HG02981 (cell line): Measurements from ENCODE around the gene GLYATL1B.

Source experiments
- ATAC-seq: cut with Tn5 transposase; IDR thresholded peaks from one replicate; pipeline ENCODE4 v1.9.1; 2021; ENCODE audit warnings: mild to moderate bottlenecking, moderate library complexity; ENCODE audit not compliant: unreplicated experiment

Gene GLYATL1B

DNA sequence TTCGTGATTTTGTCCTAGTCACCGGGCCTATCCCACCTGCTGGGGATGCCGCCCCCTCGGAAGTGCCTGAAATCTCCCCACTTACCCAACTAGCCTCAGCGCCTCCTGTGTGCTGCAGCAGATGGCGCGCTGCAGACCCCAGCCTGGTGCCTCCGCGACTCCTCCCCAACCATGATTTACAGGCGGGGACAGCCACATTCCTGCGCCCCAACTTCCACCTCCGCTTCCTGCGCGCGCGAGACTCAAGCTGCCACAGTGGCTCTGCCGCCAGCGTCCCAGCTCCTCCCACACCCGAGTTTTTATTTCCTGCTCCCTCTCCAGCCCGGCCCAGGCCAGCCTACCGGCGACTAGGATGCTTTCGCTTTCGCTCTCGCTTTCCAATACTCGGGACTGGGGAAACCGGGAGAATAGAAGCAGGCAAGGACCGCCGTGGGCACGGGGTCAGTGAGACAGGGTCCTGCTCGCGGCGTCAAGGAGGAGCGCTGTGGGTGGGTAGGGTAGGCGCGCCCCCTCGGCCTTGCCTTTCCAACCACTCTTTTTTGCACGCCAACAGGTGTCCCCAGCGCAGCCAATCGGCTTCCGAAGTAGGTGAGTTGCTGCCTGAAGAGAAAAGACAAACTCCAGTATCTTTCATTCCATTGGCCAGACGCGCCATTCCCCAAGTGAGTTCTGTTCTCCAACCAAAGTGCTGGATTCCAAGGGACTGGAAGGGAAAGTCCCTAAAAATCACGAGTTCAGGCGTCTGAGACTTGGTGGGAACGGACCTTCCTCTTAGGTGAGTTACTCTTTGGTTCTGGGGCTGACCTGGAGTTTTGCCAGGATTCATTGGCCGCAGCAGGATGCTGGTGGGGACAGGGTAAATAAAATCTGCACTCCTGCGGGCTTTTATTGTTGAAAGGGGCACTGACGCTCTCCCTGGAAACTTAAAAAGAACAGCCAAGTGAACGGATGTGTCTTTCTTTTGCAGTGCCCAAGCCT is 56.7 kb downstream of the GLYATL1B start, which contains the start of gene FAM111A:
FAM111A (plus strand) TSS at position 327 of the 978 bp plus-strand sequence. CDS start 6,017 bp downstream, outside the sequence.
- ATAC-seq, result peak; percentile 65

DNA sequence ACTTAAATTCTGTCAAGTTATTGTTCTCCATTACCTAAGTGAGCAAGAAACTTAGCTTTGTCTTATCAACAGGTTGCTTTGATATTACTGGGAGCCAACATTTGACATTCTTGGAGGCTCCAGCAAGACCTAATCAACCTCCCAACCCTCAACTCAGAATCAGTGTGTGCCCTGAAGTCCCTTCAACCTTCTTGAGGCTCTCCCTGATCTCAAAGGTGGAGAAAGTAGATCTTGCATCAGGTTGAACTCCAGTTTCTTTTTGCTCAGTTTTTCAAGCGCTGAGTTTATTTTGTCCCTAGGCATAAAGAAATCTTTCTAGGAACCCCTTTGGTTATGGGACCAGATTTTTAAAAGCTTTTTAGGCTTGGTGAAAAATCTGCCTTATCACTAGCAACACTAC is 58.0 kb downstream of the GLYATL1B start:
- ATAC-seq, result no peak
